OCI-LY3 (cell line): ENCODE data around the gene IL16.
"Not testable (repeated sequence)": the region's sequence is repeated elsewhere in the genome, so short reads cannot be mapped to it uniquely, and the experiment has no call there.

Source experiments
- H2AFZ ChIP-seq: fragments of 200-600, 300-600 bp; shearing (Covaris generic); 2 replicates; pipeline ENCODE4 v1.6.0; 2014; ENCODE audit warnings: antibody characterized with exemption, low read depth, low read length
- H3K27ac ChIP-seq: fragments of 200-600, 300-600 bp; sonication (generic); 2 replicates; pipeline ENCODE4 v1.5.1; 2014; ENCODE audit warnings: mild to moderate bottlenecking, low read length, moderate library complexity, mixed read lengths
- H3K27me3 ChIP-seq: fragments of 200-600, 300-600 bp; sonication (generic); 2 replicates; pipeline ENCODE4 v1.6.1; 2014; ENCODE audit warnings: low read depth, low read length, mixed read lengths
- H3K36me3 ChIP-seq: fragments of 200-600, 300-600 bp; sonication (generic); replicated peaks from 2 replicates; pipeline ENCODE3; 2014; ENCODE audit warnings: low read depth, low read length, mixed read lengths
- H3K4me1 ChIP-seq: fragments of 300-600, 200-600 bp; sonication (generic); 2 replicates; pipeline ENCODE4 v1.6.1; 2014; ENCODE audit warnings: low read length, mixed read lengths
- H3K4me2 ChIP-seq: fragments of 200-600, 300-600 bp; sonication (generic); 2 replicates; pipeline ENCODE4 v1.6.1; 2014; ENCODE audit warnings: low read length, mixed read lengths
- H3K4me3 ChIP-seq: fragments of 300-600, 200-600 bp; sonication (generic); 2 replicates; pipeline ENCODE4 v1.5.1; 2014; ENCODE audit warnings: antibody characterized with exemption, mild to moderate bottlenecking, low read length, moderate library complexity
- H3K79me2 ChIP-seq: fragments of 300-600, 200-600 bp; shearing (Covaris generic); 2 replicates; pipeline ENCODE4 v1.6.1; 2014; ENCODE audit warnings: mild to moderate bottlenecking, low read length, mixed read lengths
- H3K9ac ChIP-seq: fragments of 300-600, 200-600 bp; shearing (Covaris generic); 2 replicates; pipeline ENCODE4 v1.6.0; 2014; ENCODE audit warnings: mild to moderate bottlenecking, low read length, moderate library complexity
- H3K9me3 ChIP-seq: fragments of 200-600, 300-600 bp; shearing (Covaris generic); 2 replicates; pipeline ENCODE4 v1.6.1; 2014; ENCODE audit warnings: low read length, mixed read lengths; ENCODE audit not compliant: insufficient read depth
- H4K20me1 ChIP-seq: fragments of 200-600, 300-600 bp; sonication (generic); 2 replicates; pipeline ENCODE4 v1.6.1; 2016; ENCODE audit warnings: low read length, mixed read lengths; ENCODE audit not compliant: insufficient read depth
- CTCF ChIP-seq: fragments of 200-600, 300-600 bp; sonication (generic); IDR thresholded peaks from 2 replicates; pipeline ENCODE4 v1.5.1; 2014; ENCODE audit warnings: antibody characterized with exemption, low read length, low read depth
- EZH2phosphoT487 ChIP-seq: fragments of 200-600 bp; shearing (Covaris generic); IDR thresholded peaks from 2 replicates; pipeline ENCODE4 v1.6.1; 2018; ENCODE audit warnings: antibody characterized with exemption, mixed run types, low read depth

The IL16 gene

DNA sequence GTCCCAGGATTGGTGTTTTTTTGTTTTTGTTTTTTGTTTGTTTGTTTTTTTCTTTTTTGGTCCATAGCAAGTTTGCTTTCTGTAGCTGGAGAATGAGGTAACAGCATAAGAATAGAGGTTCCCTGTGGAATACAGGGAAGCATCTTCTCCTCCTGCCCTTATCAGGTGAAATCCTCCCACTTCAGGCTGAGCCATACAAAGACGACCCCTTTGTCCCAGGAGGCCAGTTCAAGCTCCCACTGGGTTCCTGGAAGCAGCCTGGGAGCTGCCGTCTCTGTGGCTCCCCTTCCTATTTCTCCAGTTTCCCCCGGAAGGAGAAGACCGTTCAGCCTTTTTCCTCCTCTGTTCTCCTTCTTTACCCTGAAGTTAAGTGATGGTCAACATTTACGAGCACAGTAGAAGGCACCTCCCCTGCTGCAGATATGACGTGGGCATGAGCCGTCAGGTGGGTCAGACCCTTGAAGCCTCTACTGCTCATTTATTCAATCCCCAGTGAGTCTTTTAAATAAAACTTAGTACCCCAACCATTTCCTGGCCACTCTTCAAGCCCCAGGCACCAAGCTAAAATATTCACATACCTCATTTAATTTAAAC lies 1.1 kb downstream of the IL16 start:
- Histone ChIP-seq H4K20me1 (no peaks in the 10 kb centered on the region), H3K27me3 (peaks cover 12% of the 10 kb centered on the region), H3K4me2 (no peak overlapping the region), H3K4me1 (peaks cover 4% of the 10 kb centered on the region), H3K36me3 (no peaks in the 10 kb centered on the region), H3K79me2 (no peaks in the 10 kb centered on the region), H3K4me3 (no peak overlapping the region), H3K9ac (no peak overlapping the region), H3K27ac (no peak overlapping the region), H3K9me3 (no peaks in the 10 kb centered on the region), H2AFZ (no peak overlapping the region)
- TF ChIP-seq EZH2phosphoT487 (no peak), CTCF (no peak)

DNA sequence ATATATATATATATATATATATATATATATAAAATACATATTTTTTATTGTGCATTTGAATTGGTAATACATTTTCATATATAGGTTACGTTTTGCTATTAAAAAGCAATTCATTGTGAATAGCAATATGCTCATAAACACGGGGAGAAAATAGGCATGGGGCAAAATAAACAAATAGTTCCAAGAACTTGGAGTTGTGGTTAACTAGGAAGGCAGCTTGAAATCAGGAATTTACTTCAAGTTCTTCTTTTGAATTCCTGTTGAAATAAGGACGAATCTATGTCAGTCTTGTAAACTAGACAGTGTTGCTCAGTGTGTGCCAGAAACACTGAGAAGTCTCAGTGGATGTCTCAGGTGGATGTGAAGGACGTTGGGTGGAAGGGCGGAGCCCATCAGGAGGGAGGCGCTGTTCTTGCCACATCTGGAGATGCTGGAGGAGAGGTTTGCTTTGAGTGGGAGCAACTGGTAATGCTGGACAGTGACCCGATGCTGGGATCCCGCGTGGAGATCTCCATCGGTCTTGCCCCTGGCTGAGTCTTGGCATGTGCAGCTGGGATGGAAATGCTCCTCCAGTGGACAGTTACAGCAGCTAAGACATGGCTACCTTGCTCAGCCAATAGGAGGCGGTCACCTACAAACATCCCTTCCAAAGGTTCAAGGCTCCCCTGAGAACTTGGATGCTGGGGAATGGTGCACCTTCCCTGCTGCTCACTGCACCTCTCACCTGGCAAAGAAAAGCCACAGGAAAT lies 2.5 kb downstream of the IL16 start:
- Histone ChIP-seq H3K27me3 (peaks cover 12% of the 10 kb centered on the region), H4K20me1 (no peaks in the 10 kb centered on the region), H3K79me2 (no peaks in the 10 kb centered on the region), H3K9ac (no peak overlapping the region), H3K36me3 (no peaks in the 10 kb centered on the region), H3K27ac (no peak overlapping the region), H3K4me2 (peak overlapping the region; percentile 3; the same call in 1 of the 2 replicates), H2AFZ (no peak overlapping the region), H3K9me3 (no peaks in the 10 kb centered on the region), H3K4me3 (no peak overlapping the region), H3K4me1 (peaks cover 4% of the 10 kb centered on the region)
- peak; percentile 9; the same call in 1 of the 2 replicates for TF ChIP-seq CTCF
- TF ChIP-seq EZH2phosphoT487, result no peak

GRCh38 chr15:81206018-81206417 lies 9.3 kb downstream of the IL16 start:
- H3K79me2 ChIP-seq, result no peaks in the 10 kb centered on the region
- no peak overlapping the region for H2AFZ ChIP-seq
- no peaks in the 10 kb centered on the region for H4K20me1 ChIP-seq
- TF ChIP-seq CTCF (no peak), EZH2phosphoT487 (no peak)
- H3K27me3 ChIP-seq, result no peaks in the 10 kb centered on the region
- H3K36me3 ChIP-seq, result no peaks in the 10 kb centered on the region
- H3K4me3 ChIP-seq, result no peak overlapping the region
- no peak overlapping the region for H3K27ac ChIP-seq
- H3K9me3 ChIP-seq, result no peaks in the 10 kb centered on the region; the same call in 1 of the 2 replicates
- H3K4me2 ChIP-seq, result no peak overlapping the region
- no peaks in the 10 kb centered on the region for H3K4me1 ChIP-seq
- no peak overlapping the region for H3K9ac ChIP-seq

DNA sequence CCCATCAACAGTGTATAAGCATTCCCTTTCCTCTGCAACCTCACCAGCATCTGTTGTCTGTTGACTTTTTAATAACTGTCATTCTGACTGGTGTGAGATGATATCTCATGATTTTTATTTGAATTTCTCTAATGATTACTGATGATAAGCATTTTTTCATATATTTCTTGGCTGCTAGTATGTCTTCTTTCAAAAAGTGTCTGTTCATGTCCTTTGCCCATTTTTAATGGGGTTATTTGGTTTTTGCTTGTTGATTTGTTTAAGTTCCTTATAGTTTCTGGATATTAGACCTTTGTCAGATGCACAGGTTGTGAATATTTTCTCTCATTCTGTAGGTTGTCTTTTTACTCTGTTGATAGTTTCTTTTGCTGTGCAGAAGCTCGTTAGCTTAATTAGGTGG lies 11.3 kb downstream of the IL16 start:
- not testable (repeated sequence) for H3K79me2 ChIP-seq, H2AFZ ChIP-seq, H4K20me1 ChIP-seq, H3K9ac ChIP-seq, H3K27me3 ChIP-seq, H3K4me3 ChIP-seq, H3K4me2 ChIP-seq, H3K27ac ChIP-seq, H3K4me1 ChIP-seq, H3K36me3 ChIP-seq, H3K9me3 ChIP-seq
